Activated naive CD4-positive, alpha-beta T cell treated with anti-CD3 and anti-CD28 coated beads, Interleukin-2, amount 10 ng/mL, durations not matched to agents 7 days and 5 days (primary cell): ENCODE measurements around the gene HIVEP1.
A peak's percentile ranks its signal among the peaks of the same experiment; 100 is the strongest.

Source experiments
- CTCF ChIA-PET: fragments of 350-600 bp; sonication (Branson Sonifier 250); formaldehyde crosslinking; loops from one replicate; lab custom pipeline; 2021; ENCODE audit warnings: antibody characterized with exemption; lab: Charles Lee
- DNase-seq: peaks from one replicate; pipeline ENCODE4 v3.0.0-alpha.2; 2020
- H3K27ac Mint-ChIP-seq: one replicate; pipeline ENCODE4 v1.8.0; 2021; ENCODE audit warnings: mild to moderate bottlenecking, moderate library complexity, mixed read lengths
- H3K27me3 Mint-ChIP-seq: one replicate; pipeline ENCODE4 v1.8.0; 2021; ENCODE audit warnings: mild to moderate bottlenecking, mixed read lengths
- H3K36me3 Mint-ChIP-seq: one replicate; pipeline ENCODE4 v1.8.0; 2021; ENCODE audit warnings: mixed read lengths
- H3K4me1 Mint-ChIP-seq: one replicate; pipeline ENCODE4 v1.8.0; 2021; ENCODE audit warnings: mixed read lengths
- H3K4me3 Mint-ChIP-seq: one replicate; pipeline ENCODE4 v1.8.0; 2021; ENCODE audit warnings: mild to moderate bottlenecking, moderate library complexity, mixed read lengths
- H3K9me3 Mint-ChIP-seq: one replicate; pipeline ENCODE4 v1.8.0; 2021; ENCODE audit warnings: mixed read lengths

Gene HIVEP1

GRCh38 chr6:12132351-12133222, 120.5 kb downstream of the HIVEP1 start:
- CTCF ChIA-PET: no interaction called here
- DNase-seq: no peak
- Mint-ChIP-seq H3K4me3 (no peak overlapping the region), H3K4me1 (peaks cover 9% of the 10 kb centered on the region), H3K27me3 (no peaks in the 10 kb centered on the region), H3K36me3 (peaks cover 24% of the 10 kb centered on the region), H3K27ac (no peak overlapping the region), H3K9me3 (no peaks in the 10 kb centered on the region)

GRCh38 chr6:12134581-12134980, 122.5 kb downstream of the HIVEP1 start:
- peaks cover 4% of the 10 kb centered on the region for H3K9me3 Mint-ChIP-seq
- H3K27ac Mint-ChIP-seq: no peak overlapping the region
- DNase-seq: no peak
- CTCF ChIA-PET: interaction anchor here (1.1 to 1.2 kb wide), 2 partner anchors 8 to 99 kb away, joined by 3 to 5 read pairs; no protein-coding TSS in a partner anchor
- H3K4me3 Mint-ChIP-seq: no peak overlapping the region
- H3K4me1 Mint-ChIP-seq: peaks cover 22% of the 10 kb centered on the region
- no peaks in the 10 kb centered on the region for H3K27me3 Mint-ChIP-seq
- H3K36me3 Mint-ChIP-seq: peaks cover 28% of the 10 kb centered on the region

GRCh38 chr6:12134991-12135390, 122.9 kb downstream of the HIVEP1 start:
- H3K36me3 Mint-ChIP-seq: peaks cover 30% of the 10 kb centered on the region
- no peak for DNase-seq
- H3K9me3 Mint-ChIP-seq: peaks cover 4% of the 10 kb centered on the region
- peaks cover 22% of the 10 kb centered on the region for H3K4me1 Mint-ChIP-seq
- no peak overlapping the region for H3K4me3 Mint-ChIP-seq
- H3K27ac Mint-ChIP-seq: no peak overlapping the region
- H3K27me3 Mint-ChIP-seq: no peaks in the 10 kb centered on the region
- CTCF ChIA-PET: interaction anchor here (1.1 to 1.2 kb wide), 2 partner anchors 9 to 99 kb away, joined by 3 to 5 read pairs; no protein-coding TSS in a partner anchor

- peaks cover 11% of the 10 kb centered on the region for H3K9me3 Mint-ChIP-seq
- CTCF ChIA-PET: no interaction called here
- H3K27me3 Mint-ChIP-seq: no peaks in the 10 kb centered on the region
- no peak overlapping the region for H3K4me3 Mint-ChIP-seq
- H3K36me3 Mint-ChIP-seq: peaks cover 36% of the 10 kb centered on the region
- no peak for DNase-seq
- no peak overlapping the region for H3K27ac Mint-ChIP-seq
- peaks cover 21% of the 10 kb centered on the region for H3K4me1 Mint-ChIP-seq
Measured at GRCh38 chr6:12136905-12137304, 124.8 kb downstream of the HIVEP1 start.

- no peaks in the 10 kb centered on the region for H3K27me3 Mint-ChIP-seq
- H3K4me3 Mint-ChIP-seq: no peak overlapping the region
- peaks cover 16% of the 10 kb centered on the region for H3K9me3 Mint-ChIP-seq
- no peak overlapping the region for H3K27ac Mint-ChIP-seq
- CTCF ChIA-PET: no interaction called here
- H3K4me1 Mint-ChIP-seq: peaks cover 21% of the 10 kb centered on the region
- H3K36me3 Mint-ChIP-seq: peaks cover 41% of the 10 kb centered on the region
- DNase-seq: no peak
Measured at GRCh38 chr6:12137480-12137879, 125.4 kb downstream of the HIVEP1 start.

GRCh38 chr6:12138381-12138780, 126.3 kb downstream of the HIVEP1 start:
- peaks cover 16% of the 10 kb centered on the region for H3K9me3 Mint-ChIP-seq
- H3K36me3 Mint-ChIP-seq: peaks cover 41% of the 10 kb centered on the region
- H3K27me3 Mint-ChIP-seq: no peaks in the 10 kb centered on the region
- DNase-seq: peak; percentile 77
- peaks cover 21% of the 10 kb centered on the region for H3K4me1 Mint-ChIP-seq
- H3K4me3 Mint-ChIP-seq: no peak overlapping the region
- CTCF ChIA-PET: interaction anchor here (1.4 kb wide), 1 partner anchor 19 kb away, joined by 4 read pairs; no protein-coding TSS in a partner anchor
- peak overlapping the region; percentile 71 for H3K27ac Mint-ChIP-seq

- H3K4me1 Mint-ChIP-seq: peaks cover 21% of the 10 kb centered on the region
- CTCF ChIA-PET: interaction anchor here (1.4 kb wide), 1 partner anchor 20 kb away, joined by 4 read pairs; no protein-coding TSS in a partner anchor
- H3K36me3 Mint-ChIP-seq: peaks cover 41% of the 10 kb centered on the region
- no peak overlapping the region for H3K4me3 Mint-ChIP-seq
- no peaks in the 10 kb centered on the region for H3K27me3 Mint-ChIP-seq
- peaks cover 16% of the 10 kb centered on the region for H3K9me3 Mint-ChIP-seq
- peak overlapping the region; percentile 71 for H3K27ac Mint-ChIP-seq
- DNase-seq: no peak
Measured at GRCh38 chr6:12138936-12139335, 126.8 kb downstream of the HIVEP1 start.

GRCh38 chr6:12147557-12148316, 135.6 kb downstream of the HIVEP1 start:
- no peak overlapping the region for H3K27ac Mint-ChIP-seq
- no peak overlapping the region for H3K4me3 Mint-ChIP-seq
- peaks cover 13% of the 10 kb centered on the region for H3K4me1 Mint-ChIP-seq
- no peak for DNase-seq
- CTCF ChIA-PET: no interaction called here
- H3K9me3 Mint-ChIP-seq: no peaks in the 10 kb centered on the region
- peaks cover 1% of the 10 kb centered on the region for H3K36me3 Mint-ChIP-seq
- no peaks in the 10 kb centered on the region for H3K27me3 Mint-ChIP-seq

GRCh38 chr6:12148317-12148801, 136.2 kb downstream of the HIVEP1 start:
- CTCF ChIA-PET: interaction anchor here (1.5 kb wide), 1 partner anchor 85 kb away, joined by 5 read pairs; no protein-coding TSS in a partner anchor

GRCh38 chr6:12148841-12149240, 136.7 kb downstream of the HIVEP1 start:
- peaks cover 13% of the 10 kb centered on the region for H3K4me1 Mint-ChIP-seq
- H3K9me3 Mint-ChIP-seq: no peaks in the 10 kb centered on the region
- peaks cover 1% of the 10 kb centered on the region for H3K36me3 Mint-ChIP-seq
- no peak for DNase-seq
- CTCF ChIA-PET: interaction anchor here (1.5 kb wide), 1 partner anchor 85 kb away, joined by 5 read pairs; no protein-coding TSS in a partner anchor
- H3K27me3 Mint-ChIP-seq: no peaks in the 10 kb centered on the region
- H3K27ac Mint-ChIP-seq: no peak overlapping the region
- H3K4me3 Mint-ChIP-seq: no peak overlapping the region

More at GRCh38 chr6:12148317-12148801, 136.2 kb downstream of the HIVEP1 start:
- Mint-ChIP-seq H3K9me3 (no peaks in the 10 kb centered on the region), H3K27ac (no peak overlapping the region), H3K27me3 (no peaks in the 10 kb centered on the region), H3K4me3 (no peak overlapping the region), H3K4me1 (peaks cover 13% of the 10 kb centered on the region), H3K36me3 (peaks cover 1% of the 10 kb centered on the region)
- no peak for DNase-seq

GRCh38 chr6:12149944-12150510, 137.9 kb downstream of the HIVEP1 start:
- no peak overlapping the region for H3K27ac Mint-ChIP-seq
- peaks cover 1% of the 10 kb centered on the region for H3K36me3 Mint-ChIP-seq
- CTCF ChIA-PET: interaction anchor here (0.6 kb wide), 2 partner anchors 65 to 83 kb away, joined by 3 read pairs; no protein-coding TSS in a partner anchor
- H3K4me3 Mint-ChIP-seq: no peak overlapping the region
- no peaks in the 10 kb centered on the region for H3K9me3 Mint-ChIP-seq
- peaks cover 13% of the 10 kb centered on the region for H3K4me1 Mint-ChIP-seq
- no peaks in the 10 kb centered on the region for H3K27me3 Mint-ChIP-seq
- no peak for DNase-seq

- Mint-ChIP-seq H3K4me3 (no peak overlapping the region), H3K9me3 (no peaks in the 10 kb centered on the region), H3K27ac (no peak overlapping the region), H3K27me3 (no peaks in the 10 kb centered on the region), H3K36me3 (peaks cover 1% of the 10 kb centered on the region), H3K4me1 (peaks cover 13% of the 10 kb centered on the region)
- CTCF ChIA-PET: interaction anchor here (0.9 kb wide), 1 partner anchor 452 kb away, joined by 3 read pairs; no protein-coding TSS in a partner anchor
- DNase-seq: peak; percentile 63
Measured at GRCh38 chr6:12150812-12151432, 138.8 kb downstream of the HIVEP1 start.

- DNase-seq: no peak
- H3K4me3 Mint-ChIP-seq: no peak overlapping the region
- H3K9me3 Mint-ChIP-seq: no peaks in the 10 kb centered on the region
- peaks cover 13% of the 10 kb centered on the region for H3K4me1 Mint-ChIP-seq
- no peak overlapping the region for H3K27ac Mint-ChIP-seq
- peaks cover 1% of the 10 kb centered on the region for H3K36me3 Mint-ChIP-seq
- CTCF ChIA-PET: interaction anchor here (0.9 kb wide), 1 partner anchor 452 kb away, joined by 3 read pairs; no protein-coding TSS in a partner anchor
- no peaks in the 10 kb centered on the region for H3K27me3 Mint-ChIP-seq
Measured at GRCh38 chr6:12151433-12151820, 139.3 kb downstream of the HIVEP1 start.
